Midbrain (tissue), 1 donor: ENCODE data around the gene AEBP1.

Source experiments
- DNase-seq: peaks from one replicate; lab custom pipeline; 2025; lab: John Stamatoyannopoulos, UW

The AEBP1 gene

DNA sequence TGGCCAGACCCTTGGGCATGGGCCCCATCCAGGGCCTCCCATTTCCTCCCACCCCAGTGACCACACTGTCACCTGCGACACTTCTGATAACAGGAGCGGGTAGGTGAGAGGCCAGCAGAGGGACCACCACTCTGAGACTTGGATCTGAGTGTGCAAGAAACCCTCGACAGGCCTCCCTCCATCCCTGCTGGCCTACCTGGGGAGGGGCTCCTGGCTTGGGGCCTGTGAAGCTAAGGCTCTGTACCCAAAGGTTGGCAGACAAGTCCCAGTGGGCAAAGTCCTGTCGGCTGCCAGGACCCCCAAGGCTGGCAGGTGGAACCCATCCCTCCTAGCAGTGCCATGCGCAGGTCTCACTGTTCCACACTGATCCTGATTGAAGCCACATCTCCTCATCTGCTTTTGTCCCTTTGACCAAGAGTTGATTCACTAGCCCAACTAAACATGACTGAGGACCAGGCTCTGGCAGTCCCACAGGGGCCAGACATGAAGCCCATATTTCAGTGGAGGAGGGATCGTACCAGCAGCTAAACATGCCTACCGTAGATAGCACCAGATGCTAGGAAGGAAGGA is 37.6 kb upstream of the AEBP1 start:
- no peak for DNase-seq

DNA sequence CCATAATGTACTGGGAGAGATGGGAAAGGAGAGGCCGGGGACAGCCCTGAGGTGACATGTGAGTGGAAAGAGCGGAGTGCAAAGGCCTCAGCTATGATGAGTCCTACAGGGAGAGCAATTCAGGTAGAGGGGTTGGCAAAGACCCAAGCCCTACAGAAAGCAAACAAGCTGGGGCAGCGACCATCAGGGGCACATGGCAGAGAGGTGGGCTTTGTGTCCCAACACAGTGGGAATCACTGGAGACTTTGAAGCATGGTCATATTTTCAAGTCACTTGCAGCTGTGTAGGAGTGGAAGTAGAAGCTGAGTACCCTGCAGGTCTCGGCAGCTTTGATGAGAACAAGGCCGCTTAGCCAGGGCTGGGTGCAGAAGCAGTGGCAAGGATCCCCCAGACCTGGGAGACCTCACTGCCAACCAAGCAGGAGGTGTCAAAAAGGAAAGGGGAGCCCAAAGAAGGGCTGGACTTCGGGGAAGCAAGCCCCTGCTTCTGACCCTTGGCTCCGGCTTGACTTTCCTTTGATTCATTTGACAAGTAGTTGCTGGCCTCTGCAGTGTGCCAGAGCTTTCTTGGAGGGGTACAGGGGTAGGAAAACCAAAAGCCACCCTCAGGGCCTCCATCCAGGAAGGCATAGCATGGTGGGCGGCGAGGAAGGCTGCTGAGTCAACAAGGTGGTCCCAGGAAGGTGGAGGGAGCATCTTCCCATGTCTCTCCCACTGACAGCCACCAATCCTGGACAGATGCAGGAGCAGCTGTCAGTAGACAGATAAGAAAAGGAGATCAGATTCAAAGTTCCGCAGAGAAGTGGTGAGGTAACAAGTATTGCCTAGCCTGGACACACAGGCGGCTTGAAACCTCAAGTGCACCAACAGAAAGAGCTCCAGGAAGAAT is 36.8 kb upstream of the AEBP1 start:
- no peak for DNase-seq

- DNase-seq: no peak
Measured at GRCh38 chr7:44068054-44068453, 36.1 kb upstream of the AEBP1 start.

DNA sequence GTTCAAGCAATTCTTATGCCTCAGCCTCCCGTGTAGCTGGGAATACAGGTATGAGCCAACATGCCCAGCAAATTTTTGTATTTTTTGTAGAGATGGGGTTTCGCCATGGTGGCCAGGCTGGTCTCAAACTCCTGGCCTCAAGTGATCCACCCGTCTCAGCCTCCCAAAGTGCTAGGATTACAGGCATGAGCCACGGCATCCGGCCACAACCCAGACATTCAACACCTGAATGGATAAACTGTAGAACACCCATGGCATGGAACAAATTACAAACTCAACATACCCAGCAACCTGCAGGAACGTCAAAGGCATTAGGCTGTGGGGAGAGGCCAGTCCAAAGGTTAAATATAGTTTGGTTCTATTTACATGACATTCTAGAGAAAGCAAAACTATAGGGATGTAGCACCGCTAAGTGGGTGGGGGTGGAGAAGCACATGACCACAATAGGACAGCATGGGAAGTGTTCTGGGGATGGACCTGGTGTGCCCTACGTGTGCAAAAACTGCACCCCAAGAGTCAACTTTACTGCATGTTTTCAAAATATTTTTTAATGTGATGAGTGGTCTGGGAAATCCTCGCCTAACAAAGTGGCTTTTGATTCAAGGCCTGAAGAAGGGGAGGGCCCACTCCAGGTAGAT is 32.3 kb upstream of the AEBP1 start:
- DNase-seq: no peak

DNA sequence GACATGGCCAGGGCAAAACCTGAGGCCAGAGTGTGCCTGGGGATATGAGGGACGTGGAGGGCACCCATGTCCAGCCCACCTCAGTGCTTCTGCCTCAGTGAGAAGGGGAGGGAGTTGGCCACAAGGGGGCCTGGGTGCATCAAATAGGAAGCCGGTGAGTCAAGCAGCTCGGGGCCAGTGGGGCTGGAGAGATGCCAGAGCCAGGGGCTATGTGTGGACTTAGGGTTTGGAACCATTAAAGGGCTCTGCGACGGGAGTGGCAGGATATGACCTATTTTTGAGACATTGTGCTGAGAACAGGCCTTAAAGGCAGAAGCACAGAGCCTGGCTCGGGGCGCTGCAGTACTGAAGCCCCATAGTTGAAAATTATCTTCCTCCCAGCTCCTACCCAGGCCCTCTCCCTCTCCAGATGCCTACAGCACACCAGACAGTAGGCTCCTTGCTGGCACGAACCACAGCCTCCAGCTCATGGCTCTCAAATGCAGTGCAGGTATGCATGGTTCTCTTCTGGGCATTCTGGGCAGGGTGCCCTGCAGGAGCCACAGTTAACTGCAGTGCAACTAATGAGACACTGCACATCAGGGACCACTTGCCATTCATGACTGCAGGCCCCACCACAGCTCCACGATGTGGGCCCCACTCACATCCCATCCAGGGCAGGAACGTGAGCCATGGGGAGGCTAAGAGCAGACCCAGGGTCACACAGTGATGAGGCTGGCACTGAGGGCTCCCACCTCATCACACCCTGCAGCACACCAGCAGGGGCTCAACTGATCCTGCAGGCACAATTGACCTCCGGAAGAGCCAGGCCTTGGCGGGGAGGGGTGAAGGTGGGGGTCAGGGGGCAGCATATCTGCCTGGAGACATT is 31.5 kb upstream of the AEBP1 start:
- peak; percentile 34 for DNase-seq

DNA sequence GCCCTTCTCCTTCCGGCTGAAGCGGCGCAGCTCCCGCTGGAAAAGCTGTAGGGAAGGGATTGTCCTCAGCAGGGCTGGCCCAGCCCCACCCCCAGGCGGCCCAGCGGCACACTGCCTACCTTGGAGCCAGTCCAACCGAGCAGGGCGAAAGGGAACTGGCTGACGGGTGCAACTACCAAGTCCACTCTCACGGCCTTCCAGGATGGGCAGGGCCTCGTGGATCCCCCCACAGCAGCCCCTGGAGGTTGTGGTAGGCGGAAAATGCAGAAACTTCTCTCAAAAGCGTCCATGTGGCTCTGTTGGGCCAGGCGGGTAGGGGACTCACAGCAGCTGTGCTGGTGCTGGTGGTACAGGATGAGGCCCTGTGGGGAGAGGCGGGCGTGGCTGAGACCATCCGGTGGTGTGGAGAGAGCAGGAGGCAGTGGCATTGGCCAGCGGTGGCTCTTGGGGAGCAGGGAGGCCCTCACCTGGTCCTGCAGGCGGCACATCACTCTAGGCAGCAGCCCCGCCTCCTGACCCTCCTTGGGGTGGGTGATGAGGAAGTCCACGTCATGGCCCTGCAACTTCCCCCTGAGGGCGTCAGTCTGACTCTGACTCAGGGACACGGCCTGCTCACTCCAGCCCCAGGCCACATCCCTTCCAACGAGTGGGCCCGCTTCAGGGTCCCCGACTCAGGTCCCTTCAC is 30.3 kb upstream of the AEBP1 start:
- peak; percentile 81 for DNase-seq

DNA sequence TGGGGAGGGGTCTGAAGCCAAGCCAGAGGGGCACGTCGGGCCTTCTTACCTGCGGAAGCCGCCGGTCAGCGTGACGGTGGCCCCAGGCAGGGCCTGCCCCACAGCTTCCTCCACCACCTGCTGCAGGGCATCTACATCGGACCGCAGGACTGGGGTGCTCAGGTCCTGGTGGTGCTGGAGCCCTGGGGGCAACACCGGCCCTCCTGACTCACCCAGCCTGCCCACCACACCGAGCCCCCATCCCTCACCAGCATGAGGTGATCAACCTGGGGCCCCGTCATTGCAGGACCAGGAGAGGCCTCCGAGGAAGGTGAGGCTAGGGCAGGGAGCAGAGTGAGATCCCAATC is 29.8 kb upstream of the AEBP1 start:
- no peak for DNase-seq

DNA sequence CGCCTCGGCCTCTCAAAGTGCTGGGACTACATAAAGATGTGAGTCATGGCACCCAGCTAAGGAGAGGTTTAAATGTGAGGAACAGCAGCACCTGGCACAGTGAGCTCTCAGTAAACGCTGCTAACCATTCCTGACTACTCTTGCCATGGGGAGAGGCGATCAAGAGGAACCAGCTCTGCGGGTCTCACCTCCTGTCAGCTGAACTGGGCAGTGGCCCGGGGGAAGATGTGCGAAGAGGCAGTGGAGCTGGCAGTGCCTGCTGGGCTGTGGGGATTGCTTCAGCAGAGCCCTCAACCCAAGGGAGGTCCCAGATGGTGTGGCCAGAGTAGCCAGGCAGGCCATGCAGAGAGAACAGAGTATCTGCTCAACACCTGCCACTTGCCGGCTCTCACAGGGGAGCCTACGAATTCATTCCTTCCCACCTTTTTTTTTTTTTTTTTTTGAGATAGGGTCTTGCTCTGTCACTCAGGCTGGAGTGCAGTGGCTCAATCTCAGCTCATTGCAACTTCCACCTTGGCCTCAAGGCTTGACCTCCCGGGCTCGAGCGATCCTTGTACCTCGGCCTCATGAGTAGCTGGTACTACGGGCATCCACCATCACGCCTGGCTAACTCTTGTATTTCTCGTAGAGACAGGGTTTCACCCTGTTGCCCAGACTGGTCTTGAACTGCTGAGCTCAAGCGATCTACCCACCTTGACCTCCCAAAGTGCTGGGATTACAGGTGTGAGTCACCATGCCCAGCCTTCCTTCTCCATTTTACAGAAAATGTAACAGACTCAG is 28.7 kb upstream of the AEBP1 start:
- no peak for DNase-seq

- no peak for DNase-seq
Measured at GRCh38 chr7:44076101-44076895, 27.8 kb upstream of the AEBP1 start.

DNA sequence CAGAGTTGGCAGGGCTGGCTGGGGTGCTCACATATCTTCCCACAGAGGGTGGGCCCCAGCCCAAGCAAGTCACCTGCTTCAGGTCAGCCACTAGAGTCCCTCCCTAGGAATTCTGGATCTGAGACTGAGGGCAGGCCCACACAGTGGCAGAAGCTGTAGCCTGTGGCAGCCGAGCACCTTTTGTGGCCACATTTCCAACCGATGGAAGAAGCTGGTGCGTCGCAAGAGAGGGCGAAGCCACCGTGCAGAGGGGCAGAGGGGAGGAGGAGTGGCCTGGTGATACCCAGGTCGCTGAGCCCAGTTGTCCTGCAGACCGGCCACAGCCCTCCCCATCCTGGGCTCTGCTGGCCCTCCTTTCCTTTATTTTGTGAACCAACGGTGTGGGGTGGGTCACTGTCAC is 27.1 kb upstream of the AEBP1 start:
- no peak for DNase-seq

DNA sequence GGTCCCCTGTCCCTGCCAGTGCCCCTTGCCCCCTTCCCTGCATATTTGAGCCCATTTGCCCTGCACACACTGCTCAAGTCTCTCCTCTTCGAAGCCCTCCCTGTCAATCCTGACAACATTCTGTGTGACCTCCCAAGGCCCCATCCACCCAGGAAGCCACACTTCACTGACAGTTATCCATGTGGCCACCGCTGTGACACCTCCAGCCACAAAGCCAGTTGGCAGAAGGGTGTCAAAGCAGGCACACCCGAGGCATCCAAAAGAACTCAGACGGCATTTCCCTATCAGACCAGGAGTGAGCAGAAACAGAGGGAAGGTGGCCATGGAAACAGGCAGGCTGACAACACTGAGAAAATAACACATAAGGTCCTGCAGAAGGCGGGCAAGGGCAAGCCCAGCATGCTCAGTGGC is 26.5 kb upstream of the AEBP1 start:
- DNase-seq: no peak

DNA sequence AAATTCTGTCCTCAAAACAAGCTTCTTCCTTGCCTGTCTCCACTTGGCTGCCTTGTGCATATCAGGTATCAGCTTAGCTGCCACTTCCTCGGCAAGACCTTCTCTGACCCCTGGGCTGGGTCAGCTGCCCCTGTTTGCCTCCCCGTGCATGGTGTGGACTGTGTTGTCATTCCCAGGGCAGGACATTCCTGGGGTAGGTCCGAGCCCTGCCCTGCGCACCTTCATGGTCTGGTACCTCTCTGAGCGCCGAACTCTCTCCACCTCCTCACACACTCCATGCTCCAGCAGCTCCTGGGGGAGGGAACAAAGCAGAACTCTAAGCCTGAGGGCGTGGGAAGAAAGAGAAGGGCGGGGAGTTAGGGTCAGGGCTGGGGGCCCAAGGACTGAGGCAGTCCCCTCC is 25.6 kb upstream of the AEBP1 start:
- DNase-seq: no peak

DNA sequence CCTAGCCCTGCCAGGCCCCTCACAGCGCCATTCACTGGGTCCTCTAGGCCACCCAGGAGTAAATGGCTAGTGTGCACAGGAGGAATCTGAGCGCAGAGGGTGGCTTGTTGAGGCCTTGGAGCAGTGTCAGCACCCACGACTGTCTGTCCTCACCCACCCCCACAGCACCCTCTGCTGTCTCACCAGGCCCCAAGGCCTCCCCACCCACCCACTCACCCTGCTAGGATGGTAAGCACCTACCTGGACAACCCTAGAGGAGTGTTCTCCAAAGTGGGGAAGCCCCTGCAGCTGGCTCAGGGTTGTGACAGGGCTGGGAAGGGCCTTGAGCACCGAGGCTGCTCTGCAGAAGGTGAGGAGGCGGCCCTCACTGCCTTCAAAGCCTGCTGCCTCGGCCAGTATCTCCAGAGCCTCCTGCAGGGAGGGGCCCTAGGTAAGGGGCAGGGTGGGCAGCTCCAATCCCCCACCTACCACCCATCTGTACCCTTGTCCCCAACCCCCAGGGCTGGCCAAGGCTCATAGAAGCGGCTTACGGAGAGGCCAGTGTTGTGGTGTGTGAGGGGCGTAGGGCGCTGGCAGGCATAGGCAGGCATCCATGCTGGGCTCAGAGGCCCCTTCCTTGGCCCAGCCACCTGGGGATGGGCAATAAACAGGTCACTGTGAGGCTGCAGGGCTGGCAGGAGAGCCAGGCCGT is 24.7 kb upstream of the AEBP1 start:
- no peak for DNase-seq

- no peak for DNase-seq
Measured at GRCh38 chr7:44080118-44080517, 24.0 kb upstream of the AEBP1 start.

- no peak for DNase-seq
Measured at GRCh38 chr7:44080686-44081265, 23.4 kb upstream of the AEBP1 start.

DNA sequence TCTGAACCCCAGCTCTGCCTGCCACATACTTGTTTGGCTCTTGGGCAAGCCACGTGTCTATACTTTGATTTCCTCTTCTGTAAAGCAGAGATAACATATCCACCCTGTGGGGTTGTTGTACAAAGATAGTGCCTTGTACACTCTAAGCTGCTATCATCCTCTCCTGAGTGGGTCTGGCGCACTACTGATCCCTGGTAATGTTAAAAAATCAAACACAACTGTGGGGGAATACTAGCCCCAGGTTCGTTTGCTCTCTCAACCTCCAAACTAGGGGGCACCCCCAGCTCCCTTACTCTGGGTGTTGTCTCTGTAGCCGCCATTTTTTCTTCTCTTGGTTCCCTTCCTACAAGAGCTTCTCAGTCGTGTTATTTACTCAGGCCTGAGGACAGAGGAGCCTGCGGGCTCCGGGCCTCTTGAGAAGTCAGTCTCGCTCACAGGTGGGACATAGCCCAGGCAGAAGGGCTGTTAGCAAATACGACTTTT is 22.8 kb upstream of the AEBP1 start:
- no peak for DNase-seq

DNA sequence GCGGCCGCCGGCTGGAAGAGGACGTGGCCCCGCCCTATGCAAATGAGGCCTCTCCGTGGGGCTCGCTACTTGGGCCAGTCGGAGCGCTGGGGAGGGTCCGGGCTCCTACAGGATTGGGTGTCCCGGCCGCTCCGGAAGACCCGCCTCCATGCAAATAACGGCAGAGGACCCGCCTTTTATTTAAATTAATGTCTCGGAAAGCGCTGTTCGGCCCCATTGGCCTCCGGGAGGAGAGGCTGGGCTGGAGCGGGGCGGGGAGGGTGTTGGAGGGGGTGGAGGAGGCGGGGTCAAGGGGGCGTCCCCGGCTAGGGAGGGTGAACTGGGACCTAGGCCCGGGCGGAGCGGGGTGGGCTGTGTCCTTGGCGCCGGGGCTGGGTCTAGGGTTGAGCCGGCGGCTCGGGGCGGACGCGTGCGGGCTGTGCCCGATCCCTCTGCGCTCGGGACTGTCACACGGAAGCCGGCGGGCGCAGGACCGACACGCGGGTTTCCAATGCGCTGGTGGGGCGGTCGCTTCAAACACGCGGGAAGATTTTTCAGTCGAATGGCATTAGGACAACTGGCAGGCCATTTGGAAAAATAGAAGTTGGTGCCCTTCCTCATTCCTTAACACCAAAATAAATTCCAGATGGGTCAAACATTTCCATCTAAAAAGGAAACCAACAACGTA is 21.5 kb upstream of the AEBP1 start:
- DNase-seq: peak; percentile 99

- DNase-seq: no peak
Measured at GRCh38 chr7:44083796-44084195, 20.3 kb upstream of the AEBP1 start.
